GM23338 (cell line): ENCODE data around the gene TIGD7. TPM values are rescaled to one million over a fixed set of nuclear protein-coding genes. Genes with fewer than 3 reads are reported as not detected.
A peak's percentile ranks its signal among the peaks of the same experiment; 100 is the strongest.

Source experiments
- ATAC-seq: fragments of 200-7000 bp; cut with Tn5 transposase; 3 replicates; pipeline ENCODE4 v1.9.1; 2020
- DNase-seq: peaks from one replicate; pipeline ENCODE4 v3.0.0-alpha.2; 2015; ENCODE audit warnings: low spot score
- H2AFZ ChIP-seq: fragments of 200-600 bp; sonication (generic); 2 replicates; pipeline ENCODE4 v1.8.0; 2016; ENCODE audit warnings: antibody characterized with exemption, mild to moderate bottlenecking, moderate library complexity
- H3F3A ChIP-seq: fragments of 200-600 bp; sonication (generic); replicated peaks from 2 replicates; pipeline ENCODE4 v1.8.0; 2017; ENCODE audit warnings: antibody characterized with exemption, mixed run types, low read depth
- H3K27ac ChIP-seq: fragments of 200-600 bp; sonication (generic); 2 replicates; pipeline ENCODE4 v1.6.1; 2016; ENCODE audit warnings: low read depth
- H3K27me3 ChIP-seq: fragments of 200-600 bp; sonication (generic); 2 replicates; pipeline ENCODE4 v1.8.0; 2016; ENCODE audit warnings: mild to moderate bottlenecking, mixed run types, moderate library complexity; ENCODE audit not compliant: insufficient read depth
- H3K36me3 ChIP-seq: fragments of 200-600 bp; sonication (generic); 2 replicates; pipeline ENCODE4 v1.8.0; 2016; ENCODE audit warnings: mild to moderate bottlenecking; ENCODE audit not compliant: insufficient read depth
- H3K4me1 ChIP-seq: fragments of 200-600 bp; sonication (generic); 2 replicates; pipeline ENCODE4 v1.8.0; 2016; ENCODE audit warnings: mild to moderate bottlenecking, moderate library complexity; ENCODE audit not compliant: insufficient read depth
- H3K4me2 ChIP-seq: fragments of 200-600 bp; sonication (generic); 2 replicates; pipeline ENCODE4 v1.7.1; 2017; ENCODE audit warnings: mixed run types
- H3K4me3 ChIP-seq: fragments of 200-600 bp; sonication (generic); 2 replicates; pipeline ENCODE4 v1.6.1; 2016; ENCODE audit warnings: mixed run types
- H3K79me2 ChIP-seq: fragments of 200-600 bp; sonication (generic); replicated peaks from 2 replicates; pipeline ENCODE4 v1.8.0; 2017; ENCODE audit warnings: mild to moderate bottlenecking; ENCODE audit not compliant: insufficient read depth
- H3K9me2 ChIP-seq: fragments of 200-600 bp; sonication (generic); 2 replicates; pipeline ENCODE4 v1.8.0; 2017; ENCODE audit not compliant: insufficient read depth
- H4K20me1 ChIP-seq: fragments of 200-600 bp; sonication (generic); replicated peaks from 2 replicates; pipeline ENCODE4 v1.8.0; 2017; ENCODE audit warnings: mild to moderate bottlenecking; ENCODE audit not compliant: insufficient read depth
- H3K27ac Mint-ChIP-seq: 2 replicates; pipeline ENCODE4 v1.8.0; 2020; ENCODE audit warnings: inconsistent platforms, mild to moderate bottlenecking, moderate library complexity, mixed read lengths
- H3K27me3 Mint-ChIP-seq: 3 replicates; pipeline ENCODE4 v1.8.0; 2022; ENCODE audit warnings: low read depth, mild to moderate bottlenecking, moderate library complexity, mixed read lengths, inconsistent platforms; ENCODE audit not compliant: insufficient read depth, poor library complexity
- H3K36me3 Mint-ChIP-seq: 3 replicates; pipeline ENCODE4 v1.8.0; 2021; ENCODE audit warnings: low read depth, mild to moderate bottlenecking, inconsistent platforms, moderate library complexity, mixed read lengths
- H3K4me1 Mint-ChIP-seq: 3 replicates; pipeline ENCODE4 v1.8.0; 2020; ENCODE audit warnings: mild to moderate bottlenecking, inconsistent platforms, mixed read lengths
- H3K4me3 Mint-ChIP-seq: 3 replicates; pipeline ENCODE4 v1.8.0; 2021; ENCODE audit warnings: moderate library complexity, mild to moderate bottlenecking, inconsistent platforms, mixed read lengths
- H3K9me3 Mint-ChIP-seq: 3 replicates; pipeline ENCODE4 v1.8.0; 2020; ENCODE audit warnings: moderate library complexity, mild to moderate bottlenecking, inconsistent platforms, mixed read lengths
- EZH2phosphoT487 ChIP-seq: fragments of 200-600 bp; sonication (generic); IDR thresholded peaks from one replicate; pipeline ENCODE4 v1.8.1; 2018; ENCODE audit warnings: antibody characterized with exemption; ENCODE audit not compliant: unreplicated experiment
- POLR2AphosphoS5 ChIP-seq: IDR thresholded peaks from 2 replicates; pipeline ENCODE4 v1.6.1; 2016; ENCODE audit warnings: antibody characterized with exemption, low read depth
- STAT1 ChIP-seq: IDR thresholded peaks from one replicate; pipeline ENCODE4 v1.6.1; 2016; ENCODE audit warnings: antibody characterized with exemption; ENCODE audit not compliant: unreplicated experiment
- ZNF114 ChIP-seq: fragments of 250-450 bp; sonication (Bioruptor Pico); IDR thresholded peaks from 2 replicates; pipeline ENCODE4 v1.5.0; 2020; ENCODE audit warnings: mild to moderate bottlenecking, moderate library complexity
- polyA plus RNA-seq: library from polyadenylated mRNA; unstranded; fragments of >200 nt; fragmentation: Nextera tagmentation; extraction: Ambion mirVana; gene quantifications from 2 replicates; pipeline ENCODE4 v1.2.1, GENCODE V29; 2016
- total RNA-seq: library from RNA; depleted of rRNA; stranded (reverse); fragments of >200 nt; shearing (Covaris generic); gene quantifications from 2 replicates; pipeline ENCODE4 v1.2.3, GENCODE V29; 2014
- TF ChIP-seq, protein P1 (sequence below), 2 experiments: fragments of 200-600 bp in 1 of 2; sonication (generic) in 1 of 2; conservative IDR thresholded peaks; 2 replicates each; pipeline versions ENCODE4 v1.5.1 to v1.6.1; 2016 to 2017; ENCODE audit warnings: antibody characterized with exemption in 2 of 2, low read depth in 2 of 2, mild to moderate bottlenecking in 2 of 2, moderate library complexity in 1 of 2
- TF ChIP-seq, protein P2 (sequence below): IDR thresholded peaks from 2 replicates; pipeline ENCODE4 v1.6.1; 2016; ENCODE audit warnings: antibody characterized with exemption
- TF ChIP-seq, protein P3 (sequence below): IDR thresholded peaks from one replicate; pipeline ENCODE4 v1.6.1; 2018; ENCODE audit warnings: antibody characterized with exemption; ENCODE audit not compliant: unreplicated experiment

The TIGD7 gene
- total and polyA plus RNA-seq, 2 experiments from 2014 or later: 3.9 to 8.0 TPM

DNA sequence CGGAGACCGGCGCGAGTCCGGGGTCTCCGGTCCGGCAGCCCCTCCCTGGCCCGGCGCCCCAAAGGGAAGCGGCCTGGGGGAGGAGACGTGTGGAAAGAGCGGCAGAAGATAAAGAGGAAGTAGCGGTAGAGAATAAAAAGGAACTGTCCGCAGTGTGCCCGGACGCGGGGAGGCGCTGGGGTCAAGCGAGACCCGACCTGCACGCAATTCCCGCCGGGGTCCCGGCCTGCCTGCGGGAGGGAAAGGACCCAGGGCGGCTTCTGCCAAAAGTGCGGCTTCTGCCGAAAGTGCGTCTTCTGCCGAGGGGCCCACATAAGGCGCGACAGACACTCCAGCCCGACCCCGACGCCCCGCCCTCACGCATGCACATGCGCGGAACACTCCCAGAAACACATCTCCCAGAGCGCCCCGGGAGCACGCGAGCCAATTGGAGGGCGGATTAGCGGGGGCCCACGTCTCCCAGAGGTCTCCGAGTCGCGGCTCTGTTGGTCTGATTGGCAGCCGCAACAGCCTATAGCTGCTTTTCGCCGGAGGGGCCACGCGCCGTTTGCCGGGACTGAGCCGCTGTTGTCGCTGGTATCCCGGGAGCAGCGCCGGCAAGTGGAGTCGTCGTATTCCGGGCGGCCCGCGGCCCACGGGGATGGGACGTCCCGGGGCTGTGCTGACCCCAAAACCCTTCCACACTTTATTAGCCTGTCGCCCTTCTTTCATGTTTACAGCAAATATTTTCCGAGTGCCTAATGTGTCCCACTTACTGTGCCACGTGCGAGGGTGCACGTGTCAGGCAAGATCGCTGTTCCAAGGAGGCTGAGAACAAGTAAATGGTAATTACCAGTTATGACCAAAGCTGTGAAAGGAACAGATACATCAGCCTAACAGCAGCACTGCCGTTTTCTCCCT, 40.8 kb downstream of the TIGD7 start:
- TF ChIP-seq POLR2AphosphoS5: peak; percentile 56
- TF ChIP-seq, protein P1, sequence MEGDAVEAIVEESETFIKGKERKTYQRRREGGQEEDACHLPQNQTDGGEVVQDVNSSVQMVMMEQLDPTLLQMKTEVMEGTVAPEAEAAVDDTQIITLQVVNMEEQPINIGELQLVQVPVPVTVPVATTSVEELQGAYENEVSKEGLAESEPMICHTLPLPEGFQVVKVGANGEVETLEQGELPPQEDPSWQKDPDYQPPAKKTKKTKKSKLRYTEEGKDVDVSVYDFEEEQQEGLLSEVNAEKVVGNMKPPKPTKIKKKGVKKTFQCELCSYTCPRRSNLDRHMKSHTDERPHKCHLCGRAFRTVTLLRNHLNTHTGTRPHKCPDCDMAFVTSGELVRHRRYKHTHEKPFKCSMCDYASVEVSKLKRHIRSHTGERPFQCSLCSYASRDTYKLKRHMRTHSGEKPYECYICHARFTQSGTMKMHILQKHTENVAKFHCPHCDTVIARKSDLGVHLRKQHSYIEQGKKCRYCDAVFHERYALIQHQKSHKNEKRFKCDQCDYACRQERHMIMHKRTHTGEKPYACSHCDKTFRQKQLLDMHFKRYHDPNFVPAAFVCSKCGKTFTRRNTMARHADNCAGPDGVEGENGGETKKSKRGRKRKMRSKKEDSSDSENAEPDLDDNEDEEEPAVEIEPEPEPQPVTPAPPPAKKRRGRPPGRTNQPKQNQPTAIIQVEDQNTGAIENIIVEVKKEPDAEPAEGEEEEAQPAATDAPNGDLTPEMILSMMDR (conservative IDR thresholded peaks at IDR 0.05; ENCODE audit: low read depth in 2 of 2): peak; percentile 11 to 26; a peak in 2 of 4 replicates
- no peak for TF ChIP-seq EZH2phosphoT487
- Histone ChIP-seq H3K79me2 (no peaks in the 10 kb centered on the region), H3K4me3 (peak overlapping the region; percentile 78), H3K9me2 (peaks cover 12% of the 10 kb centered on the region; the same call in 1 of the 2 replicates), H4K20me1 (no peaks in the 10 kb centered on the region), H3K27me3 (peaks cover 10% of the 10 kb centered on the region), H3K4me2 (peak overlapping the region; percentile 79), H3K36me3 (no peaks in the 10 kb centered on the region), H2AFZ (peak overlapping the region; percentile 95), H3K4me1 (no peaks in the 10 kb centered on the region), H3K27ac (no peak overlapping the region; the same call in 1 of the 2 replicates), H3F3A (peaks cover 11% of the 10 kb centered on the region)
- Mint-ChIP-seq H3K27ac (no peak overlapping the region), H3K4me3 (peak overlapping the region; percentile 70), H3K9me3 (peaks cover 75% of the 10 kb centered on the region), H3K36me3 (peaks cover 7% of the 10 kb centered on the region; the same call in 2 of the 3 replicates), H3K4me1 (peaks cover 3% of the 10 kb centered on the region; the same call in 1 of the 3 replicates), H3K27me3 (peaks cover 26% of the 10 kb centered on the region)
- peak; percentile 98 for DNase-seq
- ATAC-seq: peak; percentile 97

DNA sequence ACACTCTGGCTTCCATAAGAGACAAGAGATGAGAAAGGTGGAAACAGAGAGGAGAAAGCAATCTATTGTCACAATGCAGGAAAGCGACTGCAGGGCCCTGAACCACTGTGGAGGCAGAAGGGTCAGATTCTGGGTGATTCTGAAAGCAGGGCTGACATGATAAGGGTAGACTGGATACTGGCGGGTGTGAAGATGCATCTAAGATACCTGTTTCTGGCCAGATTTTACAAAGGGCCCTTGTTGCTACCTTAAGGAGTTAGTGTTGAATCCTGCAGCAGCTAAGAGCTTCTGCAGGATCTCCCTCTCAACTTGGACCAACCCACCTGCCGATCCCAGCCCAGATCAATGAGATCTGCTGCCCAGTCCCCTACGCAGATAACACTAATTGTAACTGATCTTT, 42.7 kb downstream of the TIGD7 start:
- Histone ChIP-seq H3K36me3 (no peaks in the 10 kb centered on the region), H3K4me2 (no peak overlapping the region), H3K27me3 (peaks cover 10% of the 10 kb centered on the region), H3F3A (peaks cover 11% of the 10 kb centered on the region), H3K27ac (no peak overlapping the region), H3K79me2 (no peaks in the 10 kb centered on the region), H3K4me1 (no peaks in the 10 kb centered on the region), H3K9me2 (peaks cover 12% of the 10 kb centered on the region; the same call in 1 of the 2 replicates), H3K4me3 (no peak overlapping the region), H4K20me1 (no peaks in the 10 kb centered on the region), H2AFZ (no peak overlapping the region)
- DNase-seq: no peak
- Mint-ChIP-seq H3K4me1 (peaks cover 3% of the 10 kb centered on the region; the same call in 1 of the 3 replicates), H3K4me3 (peak overlapping the region; percentile 51), H3K9me3 (peaks cover 77% of the 10 kb centered on the region), H3K36me3 (peaks cover 10% of the 10 kb centered on the region; the same call in 2 of the 3 replicates), H3K27ac (no peak overlapping the region), H3K27me3 (peaks cover 30% of the 10 kb centered on the region)
- ATAC-seq: no peak
- no peak for TF ChIP-seq STAT1
- TF ChIP-seq ZNF114 (CRISPR knock-in tag): no peak
- TF ChIP-seq, protein P2, sequence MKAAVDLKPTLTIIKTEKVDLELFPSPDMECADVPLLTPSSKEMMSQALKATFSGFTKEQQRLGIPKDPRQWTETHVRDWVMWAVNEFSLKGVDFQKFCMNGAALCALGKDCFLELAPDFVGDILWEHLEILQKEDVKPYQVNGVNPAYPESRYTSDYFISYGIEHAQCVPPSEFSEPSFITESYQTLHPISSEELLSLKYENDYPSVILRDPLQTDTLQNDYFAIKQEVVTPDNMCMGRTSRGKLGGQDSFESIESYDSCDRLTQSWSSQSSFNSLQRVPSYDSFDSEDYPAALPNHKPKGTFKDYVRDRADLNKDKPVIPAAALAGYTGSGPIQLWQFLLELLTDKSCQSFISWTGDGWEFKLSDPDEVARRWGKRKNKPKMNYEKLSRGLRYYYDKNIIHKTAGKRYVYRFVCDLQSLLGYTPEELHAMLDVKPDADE: no peak
- TF ChIP-seq, protein P3, sequence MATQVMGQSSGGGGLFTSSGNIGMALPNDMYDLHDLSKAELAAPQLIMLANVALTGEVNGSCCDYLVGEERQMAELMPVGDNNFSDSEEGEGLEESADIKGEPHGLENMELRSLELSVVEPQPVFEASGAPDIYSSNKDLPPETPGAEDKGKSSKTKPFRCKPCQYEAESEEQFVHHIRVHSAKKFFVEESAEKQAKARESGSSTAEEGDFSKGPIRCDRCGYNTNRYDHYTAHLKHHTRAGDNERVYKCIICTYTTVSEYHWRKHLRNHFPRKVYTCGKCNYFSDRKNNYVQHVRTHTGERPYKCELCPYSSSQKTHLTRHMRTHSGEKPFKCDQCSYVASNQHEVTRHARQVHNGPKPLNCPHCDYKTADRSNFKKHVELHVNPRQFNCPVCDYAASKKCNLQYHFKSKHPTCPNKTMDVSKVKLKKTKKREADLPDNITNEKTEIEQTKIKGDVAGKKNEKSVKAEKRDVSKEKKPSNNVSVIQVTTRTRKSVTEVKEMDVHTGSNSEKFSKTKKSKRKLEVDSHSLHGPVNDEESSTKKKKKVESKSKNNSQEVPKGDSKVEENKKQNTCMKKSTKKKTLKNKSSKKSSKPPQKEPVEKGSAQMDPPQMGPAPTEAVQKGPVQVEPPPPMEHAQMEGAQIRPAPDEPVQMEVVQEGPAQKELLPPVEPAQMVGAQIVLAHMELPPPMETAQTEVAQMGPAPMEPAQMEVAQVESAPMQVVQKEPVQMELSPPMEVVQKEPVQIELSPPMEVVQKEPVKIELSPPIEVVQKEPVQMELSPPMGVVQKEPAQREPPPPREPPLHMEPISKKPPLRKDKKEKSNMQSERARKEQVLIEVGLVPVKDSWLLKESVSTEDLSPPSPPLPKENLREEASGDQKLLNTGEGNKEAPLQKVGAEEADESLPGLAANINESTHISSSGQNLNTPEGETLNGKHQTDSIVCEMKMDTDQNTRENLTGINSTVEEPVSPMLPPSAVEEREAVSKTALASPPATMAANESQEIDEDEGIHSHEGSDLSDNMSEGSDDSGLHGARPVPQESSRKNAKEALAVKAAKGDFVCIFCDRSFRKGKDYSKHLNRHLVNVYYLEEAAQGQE: no peak
- TF ChIP-seq, protein P1 (conservative IDR thresholded peaks at IDR 0.05; ENCODE audit: low read depth in 2 of 2): no peak
